Eye (tissue), 1 donor: ENCODE measurements around the gene TMEM203.
A peak's percentile ranks its signal among the peaks of the same experiment; 100 is the strongest.
"Not testable (repeated sequence)": the region's sequence is repeated elsewhere in the genome, so short reads cannot be mapped to it uniquely, and the experiment has no call there.

Source experiments
- DNase-seq: peaks from one replicate; pipeline ENCODE4 v3.0.0-alpha.2; 2015

TMEM203 gene

DNA sequence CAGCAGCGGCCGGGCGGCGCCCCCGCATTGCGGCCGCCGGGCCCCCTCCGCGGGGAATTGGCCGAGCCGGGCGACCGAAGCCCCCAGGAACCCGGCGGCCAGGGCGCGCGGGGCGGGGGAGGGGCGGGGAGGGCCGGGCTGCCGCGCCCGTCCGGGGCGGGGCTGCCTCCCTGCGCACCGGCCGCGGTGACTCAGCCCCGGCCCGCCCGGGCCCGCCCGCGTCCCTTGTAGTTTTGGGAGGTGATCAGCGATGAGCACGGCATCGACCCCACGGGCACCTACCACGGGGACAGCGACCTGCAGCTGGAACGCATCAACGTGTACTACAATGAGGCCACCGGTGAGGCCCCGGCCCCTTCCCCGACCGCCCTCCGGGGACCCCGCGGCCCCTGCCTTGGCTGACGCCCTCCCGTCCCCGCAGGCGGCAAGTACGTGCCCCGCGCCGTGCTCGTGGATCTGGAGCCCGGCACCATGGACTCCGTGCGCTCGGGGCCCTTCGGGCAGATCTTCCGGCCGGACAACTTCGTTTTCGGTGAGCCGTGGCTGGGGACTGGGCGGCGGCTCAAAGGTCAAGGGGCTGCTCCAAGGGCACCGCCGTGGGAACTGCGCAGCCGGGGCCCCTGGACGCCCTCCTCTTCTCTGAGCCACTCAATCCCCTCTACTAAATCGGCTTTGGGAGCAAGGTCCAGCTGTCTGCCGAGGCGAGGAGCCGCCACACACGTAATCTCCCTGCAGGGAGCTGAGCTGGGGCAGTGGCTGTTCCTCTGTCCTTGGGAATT, 36.2 kb upstream of the TMEM203 start:
- DNase-seq: peak; percentile 50

GRCh38 chr9:137240841-137241489, 35.5 kb upstream of the TMEM203 start, which contains the start of gene TUBB4B:
Gene TUBB4B, plus strand, starts transcription at chr9:137241287. Its CDS starts 74 bp downstream, at chr9:137241361.
- peak; percentile 100 for DNase-seq

- DNase-seq: no peak
Observed at GRCh38 chr9:137240318-137240840, 34.9 kb upstream of the TMEM203 start.

GRCh38 chr9:137239541-137240200, 34.2 kb upstream of the TMEM203 start:
- DNase-seq: not testable (repeated sequence)

- DNase-seq: peak; percentile 30
Observed at GRCh38 chr9:137237759-137238726, 32.6 kb upstream of the TMEM203 start.

GRCh38 chr9:137236936-137237421, 31.5 kb upstream of the TMEM203 start:
- no peak for DNase-seq

GRCh38 chr9:137236238-137236935, 30.9 kb upstream of the TMEM203 start:
- DNase-seq: peak; percentile 95

DNA sequence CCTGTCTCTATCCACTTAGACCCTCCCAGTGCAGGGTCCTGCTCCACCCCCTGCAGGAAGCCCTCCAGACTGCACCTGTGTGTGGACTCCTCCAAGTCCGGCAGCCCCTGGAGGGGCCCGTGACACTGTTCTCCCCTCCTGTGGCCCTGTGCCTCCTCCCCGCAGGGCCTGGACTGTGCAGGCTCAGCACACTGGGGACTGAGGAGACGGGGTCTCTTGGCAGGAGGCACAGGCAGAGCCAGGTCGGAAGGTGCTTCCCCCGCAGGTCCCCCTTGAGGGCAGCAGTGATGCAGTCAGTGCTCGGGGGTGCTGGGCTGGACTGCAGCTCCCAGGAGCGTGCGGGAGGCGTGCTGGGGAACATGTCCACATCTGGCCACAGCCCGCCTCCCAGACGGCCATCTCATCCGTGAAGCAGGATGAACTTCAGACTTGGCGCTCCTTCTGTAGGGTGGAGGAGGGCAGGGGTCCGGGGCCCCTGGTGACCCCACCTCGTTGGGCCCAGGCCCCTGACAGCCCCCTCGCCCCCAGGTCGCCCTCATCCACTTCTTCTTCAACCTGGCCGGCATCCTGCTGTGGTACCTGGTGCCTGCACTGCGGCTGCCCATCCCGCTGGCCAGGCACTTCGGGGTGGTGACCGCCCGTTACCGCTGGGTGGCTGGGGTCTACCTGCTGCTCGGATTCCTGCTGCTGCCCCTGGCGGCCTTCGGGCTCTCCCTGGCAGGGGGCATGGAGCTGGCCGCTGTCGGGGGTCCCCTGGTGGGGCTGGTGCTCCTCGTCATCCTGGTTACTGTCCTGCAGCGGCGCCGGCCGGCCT, 30.2 kb upstream of the TMEM203 start:
- DNase-seq: no peak

- DNase-seq: no peak
Observed at GRCh38 chr9:137234758-137235423, 29.4 kb upstream of the TMEM203 start.

DNA sequence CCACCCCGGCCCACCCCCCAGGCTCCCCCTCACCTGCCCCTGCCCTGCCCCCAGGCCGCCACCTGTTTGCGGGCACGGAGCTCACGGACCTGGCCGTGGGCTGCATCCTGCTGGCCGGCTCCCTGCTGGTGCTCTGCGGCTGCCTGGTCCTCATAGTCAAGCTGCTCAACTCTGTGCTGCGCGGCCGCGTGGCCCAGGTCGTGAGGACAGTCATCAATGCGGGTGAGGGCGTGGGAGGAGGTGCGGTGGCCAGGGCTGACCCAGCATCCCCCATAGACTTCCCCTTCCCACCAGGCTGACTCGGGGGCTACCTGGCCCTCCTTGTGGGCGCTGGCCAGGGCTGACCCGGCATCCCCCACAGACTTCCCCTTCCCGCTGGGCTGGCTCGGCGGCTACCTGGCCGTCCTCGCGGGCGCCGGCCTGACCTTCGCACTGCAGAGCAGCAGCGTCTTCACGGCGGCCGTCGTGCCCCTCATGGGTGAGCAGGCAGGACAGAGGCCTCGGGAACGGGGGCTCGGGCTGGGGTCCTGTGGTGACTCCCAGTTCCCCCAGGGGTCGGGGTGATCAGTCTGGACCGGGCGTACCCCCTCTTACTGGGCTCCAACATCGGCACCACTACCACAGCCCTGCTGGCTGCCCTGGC, 28.7 kb upstream of the TMEM203 start:
- no peak for DNase-seq

GRCh38 chr9:137233143-137233980, 27.9 kb upstream of the TMEM203 start:
- no peak for DNase-seq

- DNase-seq: no peak
Observed at GRCh38 chr9:137232510-137232909, 27.1 kb upstream of the TMEM203 start.

GRCh38 chr9:137232101-137232500, 26.7 kb upstream of the TMEM203 start:
- DNase-seq: no peak

DNA sequence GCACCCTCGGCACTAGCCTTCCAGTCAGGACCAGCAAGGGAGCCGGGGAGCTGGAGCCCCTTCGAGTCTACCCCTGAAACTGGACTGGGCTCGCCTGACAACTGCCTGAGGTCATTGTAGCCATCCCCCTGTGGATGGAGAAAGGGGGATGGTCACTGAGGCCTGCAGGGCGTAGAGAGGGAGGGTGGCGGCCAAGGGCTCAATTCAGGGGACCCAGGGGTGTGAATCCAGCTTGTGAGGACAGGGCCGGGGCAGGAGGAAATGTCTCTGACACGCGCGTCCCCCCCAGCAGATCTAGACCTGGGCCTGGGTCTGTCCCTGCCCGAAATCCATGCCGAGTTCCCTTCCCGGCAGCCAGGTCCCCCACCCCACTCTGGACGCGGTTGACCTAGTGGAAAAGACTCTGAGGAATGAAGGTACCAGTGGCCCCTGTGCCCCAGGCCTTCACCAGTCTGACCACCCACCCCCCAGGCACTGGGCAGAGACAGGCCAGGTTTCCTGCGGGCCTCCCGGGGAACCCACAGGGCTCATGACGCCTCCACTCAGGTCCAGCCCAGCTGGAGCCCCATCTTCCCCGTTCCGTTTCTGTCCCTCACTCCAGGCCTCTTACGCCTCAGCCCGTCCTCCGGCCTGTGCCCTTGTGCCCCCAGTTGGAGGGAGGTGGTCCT, 26.1 kb upstream of the TMEM203 start:
- DNase-seq: no peak

DNA sequence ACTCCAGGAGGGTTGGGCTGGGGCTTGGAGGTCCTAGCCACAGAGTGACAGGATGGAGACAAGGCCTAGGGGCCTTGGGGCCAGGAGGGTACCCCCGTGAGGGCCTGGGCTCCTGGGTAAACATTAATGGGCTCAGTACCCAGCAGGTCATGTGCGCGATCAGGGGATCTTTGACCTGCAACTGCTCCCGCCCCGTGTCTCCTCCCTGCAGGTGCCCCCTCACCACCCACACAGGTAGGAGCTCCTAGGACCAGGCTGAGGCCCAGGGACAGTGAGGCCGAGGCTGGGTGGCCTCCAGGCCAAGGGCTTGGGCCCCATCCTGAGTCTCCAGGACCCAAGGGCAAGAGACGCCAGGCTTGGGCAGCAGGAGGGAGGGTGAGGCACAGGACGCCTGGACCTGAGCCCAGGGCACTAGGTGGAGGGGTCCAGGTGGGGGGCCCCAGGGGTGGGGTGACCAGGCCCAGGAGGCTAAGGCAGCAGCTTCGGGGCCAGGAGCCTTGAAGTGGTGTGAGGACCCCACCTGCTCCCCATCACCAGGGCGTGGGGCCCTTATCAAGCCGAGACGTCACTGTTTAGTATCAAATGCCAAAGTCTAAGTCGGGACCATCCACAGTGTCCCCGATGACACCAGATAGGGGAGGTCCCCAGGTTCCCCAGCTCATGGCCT, 25.4 kb upstream of the TMEM203 start, which contains the start of gene SLC34A3:
TSS of gene SLC34A3 (plus strand) at position 197 of the 667 bp plus-strand sequence. CDS start 802 bp downstream, outside the sequence.
- no peak for DNase-seq

DNA sequence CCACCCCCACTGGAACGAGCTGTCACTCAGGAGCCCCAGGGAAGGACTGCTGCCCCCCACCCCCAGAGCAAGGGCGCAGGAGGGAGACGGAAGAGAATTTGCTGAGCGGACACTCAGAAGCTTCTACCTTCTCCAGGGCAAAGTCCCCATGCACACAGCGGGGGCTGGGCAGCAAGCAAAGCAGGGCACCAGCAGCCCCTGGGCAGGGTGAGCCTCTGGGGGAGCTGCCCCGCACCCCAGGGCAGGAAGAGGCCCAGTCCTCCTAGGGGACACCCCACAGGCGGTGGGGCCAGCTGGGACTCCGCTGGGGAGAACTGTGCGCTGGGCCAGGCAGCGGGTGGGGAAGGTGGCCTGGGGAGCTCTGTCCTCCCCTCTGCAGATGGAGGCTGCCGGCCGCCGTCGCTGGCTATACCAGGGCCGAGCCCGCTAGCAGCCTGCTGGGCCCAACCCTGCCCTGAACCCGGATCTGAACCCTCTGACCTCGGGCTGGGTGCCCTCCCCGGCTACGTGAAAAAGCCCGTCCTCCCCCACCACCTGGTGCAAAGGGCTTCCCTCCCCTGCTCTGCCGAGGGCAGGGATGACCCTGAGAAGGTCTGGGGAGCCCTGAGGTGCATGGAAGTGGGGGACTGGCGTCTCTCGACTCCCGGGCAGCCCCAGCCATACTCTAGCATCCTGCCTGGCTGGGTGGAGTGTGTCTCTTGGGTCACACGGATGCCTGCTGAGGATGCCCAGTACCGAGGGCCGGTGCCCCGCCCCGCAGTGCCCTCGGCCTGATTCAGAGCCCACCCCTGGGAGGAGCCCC, 24.7 kb upstream of the TMEM203 start:
- DNase-seq: no peak
